H1 (cell line): ENCODE measurements around the gene PXN. TPM values are rescaled to one million over a fixed set of nuclear protein-coding genes. Genes with fewer than 3 reads are reported as not detected.

Experiments used
- CTCF ChIA-PET: fragments of 300-600 bp; sonication (Branson Sonifier 250); formaldehyde crosslinking; loops from one replicate; lab custom pipeline; 2021; ENCODE audit not compliant: partially characterized antibody; lab: Charles Lee
- POLR2A ChIA-PET: fragments of 300-600 bp; sonication (Branson Sonifier 250); formaldehyde crosslinking; loops from one replicate; lab custom pipeline; 2021; ENCODE audit warnings: inconsistent platforms; ENCODE audit not compliant: partially characterized antibody; lab: Charles Lee
- DNase-seq, 2 experiments: peaks; one replicate each; pipeline versions ENCODE4 v3.0.0 to v3.0.0-alpha.2; 2010 to 2022; ENCODE audit warnings: low spot score in 2 of 2, low read depth in 1 of 2, mixed read lengths in 1 of 2
- FAIRE-seq: peaks from 2 replicates; lab custom pipeline; 2011; peaks lifted over from hg19 to GRCh38; lab: Jason Lieb, UNC
- H2AFZ ChIP-seq: 2 replicates; pipeline ENCODE4 v1.8.1; 2012; ENCODE audit warnings: low read length, inconsistent platforms
- H2AK5ac ChIP-seq: 2 replicates; pipeline ENCODE4 v1.6.1; 2013; ENCODE audit warnings: low read depth, low read length
- H2BK120ac ChIP-seq: replicated peaks from 2 replicates; pipeline ENCODE3; 2013; ENCODE audit warnings: low read depth, low read length, inconsistent platforms
- H2BK12ac ChIP-seq: 2 replicates; pipeline ENCODE4 v1.6.1; 2013; ENCODE audit warnings: low read depth, low read length
- H2BK15ac ChIP-seq: 2 replicates; pipeline ENCODE4 v1.6.1; 2013; ENCODE audit warnings: low read length
- H2BK20ac ChIP-seq: 2 replicates; pipeline ENCODE4 v1.6.1; 2013; ENCODE audit warnings: low read length
- H2BK5ac ChIP-seq: 2 replicates; pipeline ENCODE4 v1.6.1; 2013; ENCODE audit warnings: low read depth, low read length
- H3K14ac ChIP-seq: 2 replicates; pipeline ENCODE4 v1.6.1; 2013; ENCODE audit warnings: inconsistent platforms; ENCODE audit not compliant: insufficient read length
- H3K18ac ChIP-seq: 2 replicates; pipeline ENCODE4 v1.6.1; 2013; ENCODE audit warnings: low read length; ENCODE audit errors: extremely low read depth
- H3K23ac ChIP-seq: 2 replicates; pipeline ENCODE4 v1.6.1; 2013; ENCODE audit warnings: inconsistent platforms; ENCODE audit not compliant: insufficient read length
- H3K23me2 ChIP-seq: 2 replicates; pipeline ENCODE4 v1.6.1; 2013; ENCODE audit warnings: low read depth, low read length
- H3K27ac ChIP-seq: 2 replicates; pipeline ENCODE4 v1.6.1; 2011; ENCODE audit warnings: low read depth, low read length, inconsistent platforms
- H3K27me3 ChIP-seq, 4 experiments: replicated peaks in 1 of 4; 1 replicate in 1 of 4; 2 replicates in 3 of 4; pipeline versions ENCODE4 v1.6.1 to v1.8.1; 2011 to 2013; ENCODE audit warnings: low read length in 3 of 4, mild to moderate bottlenecking in 3 of 4, inconsistent platforms in 2 of 4, mixed read lengths in 2 of 4, moderate library complexity in 1 of 4; ENCODE audit not compliant: control insufficient read depth in 3 of 4, insufficient read depth in 3 of 4; ENCODE audit errors: extremely low read depth in 1 of 4
- H3K36me3 ChIP-seq, 4 experiments: 2 replicates each; pipeline versions ENCODE4 v1.6.1 to v1.8.1; 2011 to 2013; ENCODE audit warnings: mild to moderate bottlenecking in 4 of 4, low read length in 3 of 4, moderate library complexity in 2 of 4, control low read depth in 1 of 4, inconsistent platforms in 1 of 4; ENCODE audit not compliant: insufficient read depth in 4 of 4, control insufficient read depth in 2 of 4
- H3K4ac ChIP-seq: replicated peaks from 2 replicates; pipeline ENCODE3; 2013; ENCODE audit warnings: low read length, low read depth, mixed read lengths, inconsistent platforms; ENCODE audit not compliant: insufficient read length
- H3K4me1 ChIP-seq, 4 experiments: replicated peaks in 1 of 4; 1 replicate in 1 of 4; 2 replicates in 3 of 4; pipeline versions ENCODE4 v1.6.1 to v1.8.1; 2011 to 2013; ENCODE audit warnings: low read length in 3 of 4, inconsistent platforms in 2 of 4, mixed read lengths in 1 of 4; ENCODE audit not compliant: insufficient read depth in 4 of 4, control insufficient read depth in 3 of 4
- H3K4me2 ChIP-seq, 2 experiments: 2 replicates each; pipeline versions ENCODE4 v1.6.1 to v1.8.1; 2011 to 2013; ENCODE audit warnings: low read depth in 2 of 2, low read length in 2 of 2, control low read depth in 1 of 2, inconsistent platforms in 1 of 2, mild to moderate bottlenecking in 1 of 2; ENCODE audit not compliant: insufficient read depth in 1 of 2
- H3K4me3 ChIP-seq, 4 experiments: fragments of 200-600, 300-600 bp in 1 of 4; sonication (generic), shearing (Covaris generic), sonication (Bioruptor Twin) in 1 of 4; 2 replicates each; pipeline versions ENCODE4 v1.5.1 to v1.8.1; 2011 to 2016; ENCODE audit warnings: low read length in 4 of 4, low read depth in 3 of 4, control low read depth in 2 of 4, inconsistent platforms in 2 of 4, mild to moderate bottlenecking in 2 of 4, mixed read lengths in 1 of 4, moderate library complexity in 1 of 4; ENCODE audit not compliant: insufficient read depth in 2 of 4; ENCODE audit errors: extremely low read depth in 1 of 4
- H3K56ac ChIP-seq: replicated peaks from 2 replicates; pipeline ENCODE3; 2013; ENCODE audit warnings: low read depth, mild to moderate bottlenecking, mixed read lengths, low read length, inconsistent platforms; ENCODE audit not compliant: insufficient read length
- H3K79me1 ChIP-seq: 2 replicates; pipeline ENCODE4 v1.6.1; 2013; ENCODE audit warnings: low read depth, low read length, control low read depth
- H3K79me2 ChIP-seq, 2 experiments: 2 replicates each; pipeline versions ENCODE4 v1.6.1 to v1.8.1; 2012 to 2013; ENCODE audit warnings: low read length in 2 of 2, mild to moderate bottlenecking in 2 of 2, inconsistent platforms in 1 of 2; ENCODE audit not compliant: insufficient read depth in 2 of 2, control insufficient read depth in 1 of 2
- H3K9ac ChIP-seq, 4 experiments: replicated peaks in 1 of 4; 1 replicate in 1 of 4; 2 replicates in 3 of 4; pipeline versions ENCODE4 v1.6.1 to v1.8.1; 2011 to 2013; ENCODE audit warnings: low read depth in 3 of 4, low read length in 3 of 4, control low read depth in 2 of 4, mild to moderate bottlenecking in 2 of 4, moderate library complexity in 2 of 4, inconsistent platforms in 1 of 4; ENCODE audit errors: extremely low read depth in 1 of 4
- H3K9me3 ChIP-seq, 2 experiments: 2 replicates each; pipeline versions ENCODE4 v1.6.1 to v1.8.1; 2012 to 2013; ENCODE audit warnings: mild to moderate bottlenecking in 2 of 2, moderate library complexity in 2 of 2, control low read depth in 1 of 2, inconsistent platforms in 1 of 2, low read depth in 1 of 2, low read length in 1 of 2, mixed read lengths in 1 of 2; ENCODE audit not compliant: insufficient read depth in 2 of 2
- H4K20me1 ChIP-seq, 2 experiments: replicated peaks in 1 of 2; 2 replicates each; pipeline versions ENCODE3 to v1.8.1; 2011 to 2013; ENCODE audit warnings: inconsistent platforms in 2 of 2, low read length in 2 of 2, mild to moderate bottlenecking in 1 of 2; ENCODE audit not compliant: insufficient read depth in 2 of 2, control insufficient read depth in 1 of 2
- H4K5ac ChIP-seq: 2 replicates; pipeline ENCODE4 v1.6.1; 2013; ENCODE audit warnings: low read length, low read depth, mixed read lengths, inconsistent platforms; ENCODE audit not compliant: insufficient read length
- H4K8ac ChIP-seq: 2 replicates; pipeline ENCODE4 v1.8.0; 2013; ENCODE audit warnings: mild to moderate bottlenecking, moderate library complexity, low read length, inconsistent platforms; ENCODE audit not compliant: insufficient read depth; ENCODE audit errors: extremely low read depth
- H4K91ac ChIP-seq: replicated peaks from 2 replicates; pipeline ENCODE3; 2013; ENCODE audit warnings: low read length, mixed read lengths, inconsistent platforms; ENCODE audit not compliant: insufficient read length
- ATF3 ChIP-seq: IDR thresholded peaks from 2 replicates; pipeline ENCODE4 v1.6.1; 2011; ENCODE audit warnings: low read depth, mild to moderate bottlenecking, low read length; ENCODE audit not compliant: insufficient read depth
- CBX5 ChIP-seq: fragments of 300-800, 300-1000 bp; sonication (generic); IDR thresholded peaks from 2 replicates; pipeline ENCODE4 v1.7.1; 2016; ENCODE audit warnings: antibody characterized with exemption, low read length, low read depth
- CHD2 ChIP-seq: IDR thresholded peaks from 2 replicates; pipeline ENCODE4 v1.6.1; 2012; ENCODE audit warnings: low read length, improper control_type of control experiment
- EGR1 ChIP-seq: IDR thresholded peaks from 2 replicates; pipeline ENCODE4 v1.6.1; 2011; ENCODE audit warnings: low read depth, low read length, borderline replicate concordance
- JUN ChIP-seq: IDR thresholded peaks from 2 replicates; pipeline ENCODE4 v1.6.1; 2011; ENCODE audit warnings: low read depth, mild to moderate bottlenecking, improper control_type of control experiment, low read length
- JUND ChIP-seq: IDR thresholded peaks from 2 replicates; pipeline ENCODE4 v1.6.1; 2011; ENCODE audit warnings: mild to moderate bottlenecking, improper control_type of control experiment, low read length
- MAFK ChIP-seq: IDR thresholded peaks from 2 replicates; pipeline ENCODE4 v1.6.1; 2012; ENCODE audit warnings: low read depth, mild to moderate bottlenecking, improper control_type of control experiment, low read length
- RFX5 ChIP-seq: IDR thresholded peaks from 2 replicates; pipeline ENCODE4 v1.6.1; 2011; ENCODE audit warnings: low read depth, low read length, improper control_type of control experiment, borderline replicate concordance
- SAP30 ChIP-seq: fragments of 300-600 bp; sonication (generic); IDR thresholded peaks from 2 replicates; pipeline ENCODE4 v1.7.1; 2012; ENCODE audit warnings: low read length, moderate library complexity, mild to moderate bottlenecking, inconsistent platforms; ENCODE audit not compliant: insufficient read depth, insufficient replicate concordance
- SIRT6 ChIP-seq: IDR thresholded peaks from one replicate; pipeline ENCODE4 v1.7.1; 2012; ENCODE audit warnings: low read length, inconsistent platforms
- SIX5 ChIP-seq: IDR thresholded peaks from 2 replicates; pipeline ENCODE4 v1.6.1; 2011; ENCODE audit warnings: mild to moderate bottlenecking, low read depth, low read length
- TAF1 ChIP-seq: IDR thresholded peaks from 2 replicates; pipeline ENCODE4 v1.6.1; 2011; ENCODE audit warnings: mild to moderate bottlenecking, low read depth, low read length
- TAF7 ChIP-seq: optimal IDR thresholded peaks from 2 replicates; pipeline ENCODE3; 2011; ENCODE audit warnings: low read depth, mild to moderate bottlenecking, inconsistent platforms, low read length, moderate library complexity, borderline replicate concordance
- WGBS, 2 experiments: shearing (Covaris generic) in 1 of 2; methylation state at CpG; one replicate each; pipeline versions ENCODE4 v1.1.6 to v1.1.7; 2013 to 2015; ENCODE audit warnings: low lambda C conversion rate in 2 of 2, mixed read lengths in 2 of 2, inconsistent platforms in 1 of 2, low coverage in 1 of 2, missing lambda C conversion rate in 1 of 2; ENCODE audit not compliant: insufficient replicate concordance in 2 of 2, insufficient coverage in 1 of 2, insufficient read length in 1 of 2; ENCODE audit errors: extremely low coverage in 1 of 2, missing lambda C conversion rate in 1 of 2; 5-methylcytosine and 5-hydroxymethylcytosine counted together
- polyA plus RNA-seq, 7 experiments: library from polyadenylated mRNA; depleted of rRNA in 3 of 7; stranded (reverse) in 5 of 7; unstranded in 2 of 7; fragments of >200 nt in 5 of 7; fragments of 200-250 nt in 2 of 7; gene quantifications; 1 replicate in 5 of 7; 2 replicates in 1 of 7; 4 replicates in 1 of 7; pipeline versions ENCODE4 v1.2.1 to v1.2.3, GENCODE V29; 2011 to 2013; ENCODE audit warnings: missing spikeins in 2 of 7, mixed read lengths in 2 of 7
- total RNA-seq: library from RNA; stranded (reverse); fragmentation: NEBNext Ultra II Directional; extraction: Animal tissue kit (Norgen Biotek cat#: 25700); gene quantifications from 2 replicates; pipeline ENCODE4 v1.2.1, GENCODE V29; 2021

PXN gene
- total and polyA plus RNA-seq, 2 of the 8 experiments (the other 6 are each of a cell fraction or from before 2014, with no cell fraction given): 51.0 to 105 TPM

DNA sequence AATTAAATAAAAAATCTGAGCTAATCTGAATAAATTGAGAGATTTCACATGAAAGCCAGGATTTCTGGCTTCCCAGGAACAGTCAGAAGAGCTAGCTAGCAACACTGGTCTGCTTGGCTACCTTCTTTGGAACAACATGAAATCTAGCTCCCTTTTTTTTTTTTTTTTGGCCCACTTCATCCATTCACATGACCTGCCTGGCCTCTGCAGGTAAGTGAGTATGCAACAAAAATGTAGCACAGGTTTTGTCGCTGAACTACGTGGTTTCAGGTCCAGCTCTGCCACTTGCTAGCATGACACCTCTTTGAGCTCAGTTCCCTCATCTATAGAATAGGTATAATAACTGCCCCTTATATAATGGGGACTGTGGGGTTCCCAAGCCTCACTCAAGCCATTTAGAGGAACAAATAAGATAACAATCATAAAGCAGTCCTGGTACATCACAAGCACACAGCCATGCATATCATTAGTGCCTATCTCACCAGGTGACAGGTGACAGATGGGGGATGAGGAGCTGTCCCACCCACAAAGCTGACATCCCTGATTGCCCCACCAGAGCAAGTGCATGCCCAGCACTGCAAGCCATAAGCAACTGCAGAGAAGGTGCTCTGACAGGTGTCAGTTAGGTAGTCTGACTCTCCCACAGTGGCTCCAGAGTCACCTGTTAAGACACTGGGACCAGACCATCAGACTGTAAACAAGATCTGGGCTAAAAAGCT is 25.6 kb downstream of the PXN start:
- Histone ChIP-seq H2BK5ac (no peak overlapping the region), H3K23me2 (no peaks in the 10 kb centered on the region), H3K79me2 (peaks cover 6 to 80% of the 10 kb centered on the region in 2 experiments; a peak in 3 of 4 replicates), H3K4me2 (no peak overlapping the region), H4K91ac (no peak overlapping the region), H3K56ac (no peak overlapping the region), H3K14ac (no peak overlapping the region), H3K27ac (no peak overlapping the region), H2AFZ (no peak overlapping the region), H3K79me1 (peaks cover 24% of the 10 kb centered on the region), H3K36me3 (no peaks in the 10 kb centered on the region), H2AK5ac (no peak overlapping the region), H4K20me1 (peaks cover 13 to 35% of the 10 kb centered on the region in 2 experiments), H3K18ac (no peak overlapping the region), H3K4me3 (no peak overlapping the region), H3K9ac (no peak overlapping the region), H2BK20ac (no peak overlapping the region), H3K9me3 (no peaks in the 10 kb centered on the region), H3K27me3 (no peaks in the 10 kb centered on the region), H4K8ac (no peak overlapping the region), H3K23ac (no peak overlapping the region), H2BK12ac (no peak overlapping the region), H3K4ac (no peak overlapping the region), H3K4me1 (peaks cover 9 to 24% (median 11%) of the 10 kb centered on the region in 4 experiments; a peak in 6 of 7 replicates), H2BK120ac (no peak overlapping the region), H2BK15ac (no peak overlapping the region), H4K5ac (no peak overlapping the region)
- no peak for FAIRE-seq
- 91% methylated on average over 2 of the region's 2 CpGs; no CpG with 5 or more reads in 1 of the 2 experiments for WGBS, 2 experiments
- POLR2A ChIA-PET: interaction anchor here (1.6 to 88.3 kb wide), 3 partner anchors 11 to 123 kb away, joined by 4 to 4270 read pairs (median 4270); partner anchors contain the start of genes GCN1, PXN, RAB35 and RNU4-1
- CTCF ChIA-PET: interaction anchor here (0.5 to 34.8 kb wide), 6 partner anchors 15 to 127 kb away, joined by 3 to 930 read pairs (median 4); partner anchors contain the start of genes PXN and SIRT4
- DNase-seq: no peak
- no peak for TF ChIP-seq SAP30
- no peak for TF ChIP-seq JUND
- no peak for TF ChIP-seq RFX5
- no peak for TF ChIP-seq SIRT6
- no peak for TF ChIP-seq MAFK
- no peak for TF ChIP-seq JUN
- TF ChIP-seq TAF1: no peak
- no peak for TF ChIP-seq CHD2
- TF ChIP-seq SIX5: no peak
- no peak for TF ChIP-seq ATF3
- TF ChIP-seq TAF7: no peak
- TF ChIP-seq CBX5: no peak
- no peak for TF ChIP-seq EGR1
